Panc1 (cell line): Measurements from ENCODE around the gene RNF103.

Experiments used
- POLR2AphosphoS5 ChIP-seq: IDR thresholded peaks from 2 replicates; pipeline ENCODE4 v1.6.1; 2012; ENCODE audit warnings: mild to moderate bottlenecking, low read depth, low read length, moderate library complexity
- TF ChIP-seq, protein P1 (sequence below): fragments of 450-650 bp; IDR thresholded peaks from 2 replicates; pipeline ENCODE4 v1.5.1; 2017; ENCODE audit warnings: mild to moderate bottlenecking

DNA sequence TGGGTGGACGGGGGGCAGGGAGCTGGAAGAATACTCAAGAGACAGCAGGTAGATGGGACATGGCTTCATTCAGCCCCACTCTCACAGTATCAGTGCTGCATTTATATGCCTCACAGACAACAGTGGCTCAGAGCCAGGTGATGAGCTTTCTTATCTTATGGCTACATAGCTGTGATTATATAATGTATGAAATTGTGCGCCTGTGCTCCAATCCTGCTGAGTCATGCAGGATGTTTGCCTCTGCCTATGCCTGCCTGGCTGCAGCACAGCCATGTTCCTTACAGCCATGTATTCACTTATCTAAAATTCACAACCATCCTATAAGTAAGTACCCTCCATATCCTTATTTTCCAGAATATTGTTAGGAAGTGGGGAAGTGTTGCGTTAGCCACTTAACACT, 37.7 kb upstream of the RNF103 start:
- no peak for TF ChIP-seq POLR2AphosphoS5
- TF ChIP-seq, protein P1, sequence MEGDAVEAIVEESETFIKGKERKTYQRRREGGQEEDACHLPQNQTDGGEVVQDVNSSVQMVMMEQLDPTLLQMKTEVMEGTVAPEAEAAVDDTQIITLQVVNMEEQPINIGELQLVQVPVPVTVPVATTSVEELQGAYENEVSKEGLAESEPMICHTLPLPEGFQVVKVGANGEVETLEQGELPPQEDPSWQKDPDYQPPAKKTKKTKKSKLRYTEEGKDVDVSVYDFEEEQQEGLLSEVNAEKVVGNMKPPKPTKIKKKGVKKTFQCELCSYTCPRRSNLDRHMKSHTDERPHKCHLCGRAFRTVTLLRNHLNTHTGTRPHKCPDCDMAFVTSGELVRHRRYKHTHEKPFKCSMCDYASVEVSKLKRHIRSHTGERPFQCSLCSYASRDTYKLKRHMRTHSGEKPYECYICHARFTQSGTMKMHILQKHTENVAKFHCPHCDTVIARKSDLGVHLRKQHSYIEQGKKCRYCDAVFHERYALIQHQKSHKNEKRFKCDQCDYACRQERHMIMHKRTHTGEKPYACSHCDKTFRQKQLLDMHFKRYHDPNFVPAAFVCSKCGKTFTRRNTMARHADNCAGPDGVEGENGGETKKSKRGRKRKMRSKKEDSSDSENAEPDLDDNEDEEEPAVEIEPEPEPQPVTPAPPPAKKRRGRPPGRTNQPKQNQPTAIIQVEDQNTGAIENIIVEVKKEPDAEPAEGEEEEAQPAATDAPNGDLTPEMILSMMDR: no peak
